NB4 (cell line): ENCODE data around the gene ADAMTS4.

ENCODE experiments used
- MYC ChIP-seq: IDR thresholded peaks from 2 replicates; pipeline ENCODE4 v1.6.1; 2011; ENCODE audit warnings: low read depth, low read length
- POLR2A ChIP-seq: IDR thresholded peaks from 2 replicates; pipeline ENCODE4 v1.6.1; 2011; ENCODE audit warnings: mild to moderate bottlenecking; ENCODE audit not compliant: insufficient read length; ENCODE audit errors: extremely low read depth
- TF ChIP-seq, protein P1 (sequence below): IDR thresholded peaks from one replicate; pipeline ENCODE4 v1.5.1; 2012; ENCODE audit warnings: low read depth, low read length
- TF ChIP-seq, protein P2 (sequence below): IDR thresholded peaks from 2 replicates; pipeline ENCODE4 v1.6.1; 2011; ENCODE audit warnings: low read depth, low read length

DNA sequence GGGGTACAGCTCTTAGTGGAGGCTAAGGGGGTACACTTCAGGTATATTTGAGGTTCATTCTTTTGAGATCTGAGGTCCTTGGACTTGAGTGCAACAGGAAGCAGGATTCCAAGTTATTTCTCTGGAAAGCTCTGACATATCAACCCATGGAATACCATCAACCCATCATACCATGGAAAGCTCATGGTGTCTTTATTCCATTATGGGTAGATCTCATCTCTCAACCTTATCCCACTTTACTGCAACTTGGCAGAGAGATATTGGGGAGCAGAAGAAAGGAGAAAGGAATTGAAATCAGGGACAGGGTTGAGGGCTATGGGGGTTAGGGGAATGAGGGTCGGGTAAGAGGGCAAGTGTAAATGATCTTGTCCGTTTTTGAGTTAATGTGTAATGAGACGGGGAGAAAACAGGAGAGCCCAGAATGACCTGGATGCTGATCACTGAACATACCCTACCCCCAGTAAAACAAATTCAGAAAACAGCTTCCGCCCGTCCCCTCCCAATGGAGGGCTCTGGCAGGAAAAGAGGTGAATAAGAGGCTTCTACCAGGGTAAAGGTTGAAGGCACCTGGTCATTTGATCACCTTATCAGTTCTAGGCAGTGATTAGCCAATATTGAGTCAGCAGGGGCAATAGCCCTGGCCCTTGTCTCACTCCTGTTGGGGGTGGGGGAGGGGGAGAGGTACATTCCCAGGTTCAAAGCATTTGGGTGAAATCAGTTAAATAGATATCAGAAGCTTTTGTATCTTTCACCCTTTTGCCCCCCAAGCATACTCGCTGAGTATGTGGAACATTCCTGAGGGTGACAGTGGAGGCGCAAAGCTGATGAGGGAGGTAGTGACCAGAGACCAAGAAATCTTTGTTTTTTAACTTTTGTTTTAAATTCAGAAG is 25.2 kb upstream of the ADAMTS4 start:
- TF ChIP-seq, protein P1, sequence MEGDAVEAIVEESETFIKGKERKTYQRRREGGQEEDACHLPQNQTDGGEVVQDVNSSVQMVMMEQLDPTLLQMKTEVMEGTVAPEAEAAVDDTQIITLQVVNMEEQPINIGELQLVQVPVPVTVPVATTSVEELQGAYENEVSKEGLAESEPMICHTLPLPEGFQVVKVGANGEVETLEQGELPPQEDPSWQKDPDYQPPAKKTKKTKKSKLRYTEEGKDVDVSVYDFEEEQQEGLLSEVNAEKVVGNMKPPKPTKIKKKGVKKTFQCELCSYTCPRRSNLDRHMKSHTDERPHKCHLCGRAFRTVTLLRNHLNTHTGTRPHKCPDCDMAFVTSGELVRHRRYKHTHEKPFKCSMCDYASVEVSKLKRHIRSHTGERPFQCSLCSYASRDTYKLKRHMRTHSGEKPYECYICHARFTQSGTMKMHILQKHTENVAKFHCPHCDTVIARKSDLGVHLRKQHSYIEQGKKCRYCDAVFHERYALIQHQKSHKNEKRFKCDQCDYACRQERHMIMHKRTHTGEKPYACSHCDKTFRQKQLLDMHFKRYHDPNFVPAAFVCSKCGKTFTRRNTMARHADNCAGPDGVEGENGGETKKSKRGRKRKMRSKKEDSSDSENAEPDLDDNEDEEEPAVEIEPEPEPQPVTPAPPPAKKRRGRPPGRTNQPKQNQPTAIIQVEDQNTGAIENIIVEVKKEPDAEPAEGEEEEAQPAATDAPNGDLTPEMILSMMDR, result no peak
- TF ChIP-seq POLR2A (no peak), MYC (no peak)
- TF ChIP-seq, protein P2, sequence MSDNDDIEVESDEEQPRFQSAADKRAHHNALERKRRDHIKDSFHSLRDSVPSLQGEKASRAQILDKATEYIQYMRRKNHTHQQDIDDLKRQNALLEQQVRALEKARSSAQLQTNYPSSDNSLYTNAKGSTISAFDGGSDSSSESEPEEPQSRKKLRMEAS, result no peak
